ENCODE results near the gene SOAT1.

- TF ChIP-seq FOXM1 (IDR thresholded peaks at IDR 0.05; ENCODE audit: low read depth) = no peak
- no peak for TF ChIP-seq CTCF (IDR thresholded peaks at IDR 0.05)
- TF ChIP-seq SIN3A (IDR thresholded peaks at IDR 0.05; ENCODE audit: borderline replicate concordance, low read depth, low read length) = no peak
- no peak for TF ChIP-seq RFX5 (IDR thresholded peaks at IDR 0.05; ENCODE audit: low read length)
- TF ChIP-seq TEAD4 (IDR thresholded peaks at IDR 0.05; ENCODE audit: borderline replicate concordance, insufficient read depth) = no peak
- no peak for TF ChIP-seq EP300 (IDR thresholded peaks at IDR 0.05; ENCODE audit: borderline replicate concordance in 1 of 2, low read depth in 1 of 2, low read length in 1 of 2)
- TF ChIP-seq JUND (IDR thresholded peaks at IDR 0.05) = no peak
- no peak for TF ChIP-seq POLR2AphosphoS5 (IDR thresholded peaks at IDR 0.05; ENCODE audit: low read depth, low read length)
- no peak for TF ChIP-seq PBX3 (IDR thresholded peaks at IDR 0.05)
- TF ChIP-seq USF1 (IDR thresholded peaks at IDR 0.05; ENCODE audit: borderline replicate concordance, low read depth) = no peak
These were observed 19.4 kb downstream of the SOAT1 start for GRCh38 chr1:179313004-179313403.

Measured in SK-N-SH (cell line).